Activated CD4-positive, alpha-beta T cell treated with anti-CD3 and anti-CD28 coated beads for 36 hours (primary cell): Measurements from ENCODE around the gene NOTCH4. TPM values are rescaled to one million over a fixed set of nuclear protein-coding genes. Genes with fewer than 3 reads are reported as not detected.

Experiments used
- ATAC-seq: fragments of 200-7000 bp; cut with Tn5 transposase; one replicate; pipeline ENCODE4 v1.10.0; 2021; ENCODE audit warnings: mild to moderate bottlenecking, moderate library complexity
- CTCF ChIA-PET: fragments of 350-600 bp; sonication (Branson Sonifier 250); formaldehyde crosslinking; loops from one replicate; lab custom pipeline; 2021; ENCODE audit warnings: antibody characterized with exemption; lab: Charles Lee
- POLR2A ChIA-PET: fragments of 350-600 bp; sonication (Branson Sonifier 250); formaldehyde crosslinking; loops from one replicate; lab custom pipeline; 2021; ENCODE audit warnings: antibody characterized with exemption, inconsistent platforms; lab: Charles Lee
- DNase-seq: peaks from one replicate; pipeline ENCODE4 v3.0.0-alpha.2; 2020
- H3K27ac Mint-ChIP-seq: one replicate; pipeline ENCODE4 v1.8.0; 2021; ENCODE audit warnings: mixed read lengths
- H3K27me3 Mint-ChIP-seq: one replicate; pipeline ENCODE4 v1.8.0; 2021; ENCODE audit warnings: mixed read lengths
- H3K36me3 Mint-ChIP-seq: one replicate; pipeline ENCODE4 v1.8.0; 2021; ENCODE audit warnings: low read depth, mixed read lengths
- H3K4me1 Mint-ChIP-seq: one replicate; pipeline ENCODE4 v1.8.0; 2021; ENCODE audit warnings: mixed read lengths
- H3K4me3 Mint-ChIP-seq: one replicate; pipeline ENCODE4 v1.8.0; 2021; ENCODE audit warnings: mild to moderate bottlenecking, moderate library complexity, mixed read lengths
- H3K9me3 Mint-ChIP-seq: one replicate; pipeline ENCODE4 v1.8.0; 2021; ENCODE audit warnings: low read depth, mixed read lengths
- intact Hi-C, 2 experiments: fragments of 100-400 bp; cut with DNase I in 1 of 2; cut with micrococcal nuclease in 1 of 2; formaldehyde crosslinking; loops; one replicate each; pipeline versions ENCODE4 v1.14.2 to v1.15.1; 2022 to 2024; cut with DNase I, micrococcal nuclease
- microRNA-seq: library from miRNA; unstranded; fragments of <30 nt; microRNA quantifications from one replicate; pipeline ENCODE4 v1.2.0, GENCODE V29; 2021; ENCODE audit warnings: borderline replicate concordance
- total RNA-seq, 2 experiments: library from RNA; stranded (reverse); gene quantifications; one replicate each; pipeline ENCODE4 v1.2.3, GENCODE V29; 2021

NOTCH4 gene
- total RNA-seq, 2 experiments from 2014 or later, result 0.69 to 1.1 TPM

DNA sequence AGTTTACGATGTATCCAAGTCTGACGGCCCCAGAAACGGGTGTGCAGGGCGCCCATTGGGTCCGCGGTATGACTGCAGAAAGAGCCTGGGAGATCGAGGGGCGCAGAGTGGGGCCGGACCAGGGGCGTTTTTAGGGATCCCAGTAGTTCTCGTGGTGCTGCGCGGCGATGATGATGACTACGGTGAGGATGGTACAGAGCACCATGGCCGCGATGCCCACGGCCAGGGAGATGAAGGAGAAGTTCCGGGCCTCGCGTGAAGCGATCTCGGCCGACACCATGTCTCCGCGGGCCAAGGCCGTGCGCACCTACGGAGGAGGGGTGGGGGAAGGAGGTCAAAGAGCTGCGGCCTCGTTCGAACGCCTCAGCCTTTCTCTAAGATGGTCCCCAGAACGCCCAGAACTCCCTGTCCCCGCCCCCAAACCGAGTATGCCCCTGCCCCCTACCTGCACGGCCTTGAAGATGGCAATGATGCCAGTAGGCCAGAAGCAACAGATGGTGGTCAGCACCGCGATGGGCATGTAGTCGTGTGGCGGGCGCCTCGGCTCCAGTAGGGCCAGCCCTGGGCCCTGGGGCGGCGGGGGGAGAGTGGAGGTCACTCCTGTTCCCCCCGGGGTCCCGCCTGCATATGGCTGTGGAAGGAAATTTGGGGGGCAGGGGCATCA lies 74.6 kb downstream of the NOTCH4 start:
- H3K27ac Mint-ChIP-seq, result peak overlapping the region; percentile 0
- no peaks in the 10 kb centered on the region for H3K9me3 Mint-ChIP-seq
- ChIA-PET POLR2A (interaction anchor here (0.6 to 0.9 kb wide), 2 partner anchors 21 to 819 kb away, joined by 3 read pairs; partner anchors contain the start of gene ATF6B), CTCF (interaction anchor here (0.6 to 1.9 kb wide), 6 partner anchors 11 to 218 kb away, joined by 3 to 6 read pairs (median 4); partner anchors contain the start of gene FKBPL)
- peaks cover 42% of the 10 kb centered on the region for H3K4me1 Mint-ChIP-seq
- peaks cover 19% of the 10 kb centered on the region for H3K27me3 Mint-ChIP-seq
- ATAC-seq (peak; percentile 24), DNase-seq (peak; percentile 28)
- peak overlapping the region; percentile 67 for H3K4me3 Mint-ChIP-seq
- intact Hi-C loops, result no loop called here
- H3K36me3 Mint-ChIP-seq, result no peaks in the 10 kb centered on the region

GRCh38 chr6:32148289-32149091 lies 75.4 kb downstream of the NOTCH4 start:
- H3K36me3 Mint-ChIP-seq, result no peaks in the 10 kb centered on the region
- intact Hi-C loops, result loop anchor here in 1 of 2 experiments (1.0 kb wide), 2 partner anchors 18 to 47 kb away; partner anchors contain the start of gene FKBPL
- H3K27ac Mint-ChIP-seq, result peak overlapping the region; percentile 0
- H3K9me3 Mint-ChIP-seq, result no peaks in the 10 kb centered on the region
- peak overlapping the region; percentile 67 for H3K4me3 Mint-ChIP-seq
- peaks cover 42% of the 10 kb centered on the region for H3K4me1 Mint-ChIP-seq
- POLR2A ChIA-PET, result interaction anchor here (0.6 to 0.9 kb wide), 2 partner anchors 21 to 819 kb away, joined by 3 read pairs; partner anchors contain the start of gene ATF6B
- CTCF ChIA-PET, result interaction anchor here (0.6 to 1.9 kb wide), 7 partner anchors 11 to 74 kb away, joined by 3 to 6 read pairs (median 5); partner anchors contain the start of gene FKBPL
- H3K27me3 Mint-ChIP-seq, result peaks cover 19% of the 10 kb centered on the region
- peak; percentile 88 for DNase-seq
- ATAC-seq, result peak; percentile 88

DNA sequence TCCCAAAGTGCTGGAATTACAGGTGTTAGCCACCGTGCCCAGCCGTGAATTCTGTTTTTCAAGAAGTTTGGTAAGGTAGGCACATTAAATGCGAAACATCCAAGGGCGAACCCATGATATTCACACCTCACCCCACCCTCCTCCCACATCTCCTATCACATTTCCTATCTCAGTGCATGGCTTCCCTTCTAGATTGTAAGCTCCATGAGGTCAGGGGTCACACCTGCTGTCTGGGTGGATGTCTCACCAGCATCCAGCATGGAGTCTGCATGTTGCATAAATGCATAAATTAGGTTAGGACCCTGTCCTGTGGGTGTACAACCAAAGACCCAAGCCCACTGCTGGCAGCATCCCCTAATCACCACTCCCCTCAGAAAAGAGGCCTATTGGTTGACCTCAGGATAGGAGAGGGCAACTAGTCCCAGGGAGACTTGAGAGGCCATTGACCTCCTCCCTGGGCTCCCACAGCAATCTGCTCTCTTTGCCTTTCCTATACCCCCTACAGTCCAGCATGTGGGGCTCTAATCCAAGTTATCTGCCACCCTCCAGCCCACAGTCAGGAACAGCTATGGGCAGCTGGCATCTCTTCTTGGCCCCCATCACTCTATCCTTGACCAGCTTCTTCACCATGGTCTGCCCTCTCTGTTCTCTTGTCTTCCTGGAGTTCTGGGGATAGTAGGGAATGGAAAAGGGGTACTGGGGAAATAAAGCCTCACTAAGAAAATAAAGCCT lies 76.3 kb downstream of the NOTCH4 start:
- CTCF ChIA-PET, result interaction anchor here (0.7 to 1.9 kb wide), 3 partner anchors 10 to 93 kb away, joined by 3 to 5 read pairs (median 5); no protein-coding TSS in a partner anchor

DNA sequence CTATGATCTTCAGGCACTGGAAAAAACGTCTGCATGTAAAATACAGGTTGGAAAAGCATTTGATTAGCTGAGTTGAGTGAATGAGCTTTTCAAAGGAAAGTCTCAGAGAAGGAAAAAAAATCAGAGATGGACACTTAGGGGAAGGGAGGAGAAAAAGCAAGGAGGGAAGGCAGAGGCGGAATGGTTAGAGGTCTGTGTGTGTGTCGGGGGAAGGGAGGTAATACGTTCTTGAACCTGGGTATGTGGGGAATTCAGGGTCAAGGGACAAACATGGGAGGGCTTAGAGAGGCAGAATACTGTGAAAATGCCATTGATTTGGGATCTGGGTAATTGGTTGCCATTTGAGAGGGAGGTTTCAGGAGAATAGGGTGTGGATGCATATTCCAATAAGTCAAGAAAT lies 77.2 kb downstream of the NOTCH4 start:
- intact Hi-C loops, result no loop called here
- ATAC-seq (no peak), DNase-seq (no peak)
- no peak overlapping the region for H3K27ac Mint-ChIP-seq
- ChIA-PET POLR2A (no interaction called here), CTCF (interaction anchor here (1.3 kb wide), 1 partner anchor 28 kb away, joined by 4 read pairs; no protein-coding TSS in a partner anchor)
- no peaks in the 10 kb centered on the region for H3K36me3 Mint-ChIP-seq
- no peaks in the 10 kb centered on the region for H3K9me3 Mint-ChIP-seq
- peaks cover 19% of the 10 kb centered on the region for H3K27me3 Mint-ChIP-seq
- peaks cover 26% of the 10 kb centered on the region for H3K4me1 Mint-ChIP-seq
- H3K4me3 Mint-ChIP-seq, result no peak overlapping the region

More for the DNA sequence above, 76.3 kb downstream of the NOTCH4 start:
- POLR2A ChIA-PET, result no interaction called here
- DNase-seq (no peak), ATAC-seq (no peak)
- peaks cover 19% of the 10 kb centered on the region for H3K27me3 Mint-ChIP-seq
- H3K4me1 Mint-ChIP-seq, result peaks cover 33% of the 10 kb centered on the region
- no peak overlapping the region for H3K4me3 Mint-ChIP-seq
- no peaks in the 10 kb centered on the region for H3K36me3 Mint-ChIP-seq
- H3K27ac Mint-ChIP-seq, result no peak overlapping the region
- intact Hi-C loops, result loop anchor here in 1 of 2 experiments (1.0 kb wide), 2 partner anchors 17 to 48 kb away; partner anchors contain the start of gene FKBPL
- no peaks in the 10 kb centered on the region for H3K9me3 Mint-ChIP-seq

DNA sequence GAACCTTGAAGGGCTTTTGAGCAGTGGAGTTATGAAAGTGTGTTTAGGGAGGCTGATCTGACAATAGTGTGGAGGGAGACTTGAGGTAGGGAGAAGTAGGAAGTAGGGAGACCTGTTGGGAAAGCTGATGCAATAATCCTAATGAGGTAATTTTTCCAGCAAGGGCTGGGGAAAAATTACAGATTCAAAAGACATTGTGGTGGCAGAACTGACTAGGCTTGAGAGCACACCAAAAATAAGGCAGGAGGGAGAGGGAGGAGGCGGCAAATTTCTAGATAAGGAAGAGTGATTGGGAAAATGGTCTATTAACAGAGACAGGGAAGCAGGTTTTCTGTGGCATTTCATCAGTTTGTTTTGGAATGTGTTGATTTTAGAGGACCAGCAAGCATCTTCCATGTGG lies 77.6 kb downstream of the NOTCH4 start:
- Mint-ChIP-seq H3K9me3 (no peaks in the 10 kb centered on the region), H3K36me3 (no peaks in the 10 kb centered on the region), H3K27ac (no peak overlapping the region), H3K27me3 (peaks cover 19% of the 10 kb centered on the region), H3K4me1 (peaks cover 24% of the 10 kb centered on the region), H3K4me3 (no peak overlapping the region)
- ATAC-seq (no peak), DNase-seq (no peak)
- intact Hi-C loops, result no loop called here
- CTCF ChIA-PET, result interaction anchor here (0.6 to 1.3 kb wide), 2 partner anchors 27 to 32 kb away, joined by 3 to 4 read pairs; no protein-coding TSS in a partner anchor
- POLR2A ChIA-PET, result no interaction called here

Small RNA genes lying within 50 kb of the gene (microRNA-seq; reads per million reads assigned to microRNA genes)
- 4.2 reads per million, percentile 10 among the genes with 10 or more reads in this experiment for gene MIR6721
- not detected for gene MIR6833

Other genes with a start within 250 kb of the NOTCH4 start
- 1 to 10 TPM; 3.4 to 3.9 TPM for gene C4A, start 242.0 kb downstream of the NOTCH4 start, total RNA-seq
- 1 to 10 TPM; 2.8 to 2.9 TPM for gene C4B, start 209.3 kb downstream of the NOTCH4 start, total RNA-seq
- under 1 TPM in 1 of 2 experiments, not detected in 1; 0.47 TPM for gene CYP21A2, start 185.7 kb downstream of the NOTCH4 start, total RNA-seq
- 1 to 10 TPM; 3.5 to 3.8 TPM for gene TNXB, start 114.7 kb downstream of the NOTCH4 start, total RNA-seq
- gene ATF6B, start 95.8 kb downstream of the NOTCH4 start, total RNA-seq, result 10 to 100 TPM; 60.2 to 63.4 TPM
- gene FKBPL, start 93.8 kb downstream of the NOTCH4 start, total RNA-seq, result 1 to 10 TPM; 5.2 to 5.7 TPM
- gene PRRT1, start 72.1 kb downstream of the NOTCH4 start, total RNA-seq, result under 1 TPM; 0.43 to 0.79 TPM
- gene PPT2, start 69.9 kb downstream of the NOTCH4 start, total RNA-seq, result 10 to 100 TPM in 1 of 2 experiments, 1 to 10 TPM in 1; 9.9 to 10.1 TPM
- gene EGFL8, start 59.5 kb downstream of the NOTCH4 start, total RNA-seq, result 10 to 100 TPM in 1 of 2 experiments, 1 to 10 TPM in 1; 9.1 to 10.9 TPM
- 10 to 100 TPM; 30.4 to 30.5 TPM for gene AGPAT1, start 48.0 kb downstream of the NOTCH4 start, total RNA-seq
- 10 to 100 TPM; 51.7 to 65.6 TPM for gene RNF5, start 45.7 kb downstream of the NOTCH4 start, total RNA-seq
- gene AGER, start 39.8 kb downstream of the NOTCH4 start, total RNA-seq, result 10 to 100 TPM; 24.4 to 28.0 TPM
- 10 to 100 TPM; 64.9 to 77.9 TPM for gene PBX2, start 33.9 kb downstream of the NOTCH4 start, total RNA-seq
- 10 to 100 TPM; 82.6 to 94.8 TPM for gene GPSM3, start 31.4 kb downstream of the NOTCH4 start, total RNA-seq
- gene TSBP1, start 147.8 kb upstream of the NOTCH4 start, total RNA-seq, result not detected
- gene BTNL2, start 183.1 kb upstream of the NOTCH4 start, total RNA-seq, result not detected
- 1 to 10 TPM; 4.3 to 6.0 TPM for gene HLA-DRA, start 215.8 kb upstream of the NOTCH4 start, total RNA-seq